ENCODE data around the gene ZNF830. TPM values are rescaled to one million over a fixed set of nuclear protein-coding genes. Genes with fewer than 3 reads are reported as not detected.

ZNF830 gene
- total RNA-seq, 2 experiments from 2014 or later = 25.0 to 25.5 TPM

GRCh38 chr17:34980681-34981537 is 19.6 kb downstream of the ZNF830 start:
- TF ChIP-seq CTCF (conservative IDR thresholded peaks at IDR 0.05; ENCODE audit: low read length) = peak; percentile 63
- no peak for TF ChIP-seq EZH2phosphoT487 (IDR thresholded peaks at IDR 0.05; ENCODE audit: borderline replicate concordance, low read depth, low read length)
- Histone ChIP-seq H4K20me1 (ENCODE audit: insufficient read depth, low read length) (no peaks in the 10 kb centered on the region), H3K79me2 (ENCODE audit: insufficient read depth, low read depth, low read length) (peaks cover 25% of the 10 kb centered on the region; the same call in 1 of the 2 replicates), H3K4me3 (ENCODE audit: low read depth, low read length, poor library complexity, severe bottlenecking) (peak overlapping the region; percentile 92), H3K36me3 (ENCODE audit: insufficient read depth, low read length) (peaks cover 32% of the 10 kb centered on the region), H3K9me2 (ENCODE audit: insufficient read depth, low read length) (no peaks in the 10 kb centered on the region), H3K4me2 (ENCODE audit: low read length) (peak overlapping the region; percentile 99), H2AFZ (ENCODE audit: low read length) (peak overlapping the region; percentile 90; the same call in 1 of the 2 replicates), H3K9me3 (ENCODE audit: low read length) (no peaks in the 10 kb centered on the region), H3K4me1 (ENCODE audit: insufficient read depth, low read length, poor library complexity, severe bottlenecking) (peaks cover 16% of the 10 kb centered on the region), H3K27ac (ENCODE audit: low read depth, low read length, poor library complexity, severe bottlenecking) (peak overlapping the region; percentile 82)
- ChIA-PET POLR2A (interaction anchor here (1.7 kb wide), 1 partner anchor 16 kb away, joined by 7 read pairs; no protein-coding TSS in a partner anchor), CTCF (ENCODE audit: unreplicated experiment) (no interaction called here)
- no TSS peak for BruUV-seq (replicated peaks)
- intact Hi-C loops (cut with micrococcal nuclease; ENCODE audit: unreplicated experiment) = loop anchor here (1.0 to 5.0 kb wide), 4 partner anchors 20 to 139 kb away; partner anchors contain the start of genes CCT6B, RAD51D and ZNF830
- DNase-seq (ENCODE audit: low spot score) = peak; percentile 84

GRCh38 chr17:34981538-34982241 is 20.4 kb downstream of the ZNF830 start:
- POLR2A ChIA-PET = interaction anchor here (0.9 to 1.7 kb wide), 3 partner anchors 9 to 138 kb away, joined by 3 to 7 read pairs (median 3); partner anchors contain the start of gene RAD51D
- no peak for DNase-seq (ENCODE audit: low spot score)
- peaks cover 25% of the 10 kb centered on the region; the same call in 1 of the 2 replicates for H3K79me2 ChIP-seq (ENCODE audit: insufficient read depth, low read depth, low read length)
- no peaks in the 10 kb centered on the region for H3K9me3 ChIP-seq (ENCODE audit: low read length)
- peak overlapping the region; percentile 82 for H3K27ac ChIP-seq (ENCODE audit: low read depth, low read length, poor library complexity, severe bottlenecking)
- peaks cover 39% of the 10 kb centered on the region for H3K36me3 ChIP-seq (ENCODE audit: insufficient read depth, low read length)
- intact Hi-C loops (cut with micrococcal nuclease; ENCODE audit: unreplicated experiment) = loop anchor here (1.0 to 5.0 kb wide), 4 partner anchors 20 to 139 kb away; partner anchors contain the start of genes CCT6B, RAD51D and ZNF830
- H3K9me2 ChIP-seq (ENCODE audit: insufficient read depth, low read length) = no peaks in the 10 kb centered on the region
- H3K4me2 ChIP-seq (ENCODE audit: low read length) = peak overlapping the region; percentile 99
- CTCF ChIA-PET (ENCODE audit: unreplicated experiment) = interaction anchor here (1.4 kb wide), 1 partner anchor 9 kb away, joined by 4 read pairs; no protein-coding TSS in a partner anchor
- H4K20me1 ChIP-seq (ENCODE audit: insufficient read depth, low read length) = no peaks in the 10 kb centered on the region
- peaks cover 16% of the 10 kb centered on the region for H3K4me1 ChIP-seq (ENCODE audit: insufficient read depth, low read length, poor library complexity, severe bottlenecking)
- H3K4me3 ChIP-seq (ENCODE audit: low read depth, low read length, poor library complexity, severe bottlenecking) = peak overlapping the region; percentile 92
- peak overlapping the region; percentile 86; the same call in 1 of the 2 replicates for H2AFZ ChIP-seq (ENCODE audit: low read length)
- TF ChIP-seq EZH2phosphoT487 (IDR thresholded peaks at IDR 0.05; ENCODE audit: borderline replicate concordance, low read depth, low read length) (no peak), CTCF (conservative IDR thresholded peaks at IDR 0.05; ENCODE audit: low read length) (no peak)
- TSS peak; percentile 75 for BruUV-seq (replicated peaks)

All from OCI-LY7 (cell line).